Lower leg skin (tissue), 3 donors: ENCODE data around the gene CCDC74A.
"Not testable (repeated sequence)": the region's sequence is repeated elsewhere in the genome, so short reads cannot be mapped to it uniquely, and the experiment has no call there.

Experiments
- POLR2A ChIP-seq, 2 donors: fragments of 450-650 bp; IDR thresholded peaks; one replicate each; pipeline ENCODE4 v1.6.1; 2016 to 2017; ENCODE audit warnings: antibody characterized with exemption in 2 of 2, mild to moderate bottlenecking in 1 of 2, moderate library complexity in 1 of 2
- TF ChIP-seq, protein P1 (sequence below), 3 donors: fragments of 450-650 bp; IDR thresholded peaks; one replicate each; pipeline ENCODE4 v1.5.1; 2016; ENCODE audit warnings: antibody characterized with exemption in 3 of 3, mild to moderate bottlenecking in 3 of 3, moderate library complexity in 2 of 3

DNA sequence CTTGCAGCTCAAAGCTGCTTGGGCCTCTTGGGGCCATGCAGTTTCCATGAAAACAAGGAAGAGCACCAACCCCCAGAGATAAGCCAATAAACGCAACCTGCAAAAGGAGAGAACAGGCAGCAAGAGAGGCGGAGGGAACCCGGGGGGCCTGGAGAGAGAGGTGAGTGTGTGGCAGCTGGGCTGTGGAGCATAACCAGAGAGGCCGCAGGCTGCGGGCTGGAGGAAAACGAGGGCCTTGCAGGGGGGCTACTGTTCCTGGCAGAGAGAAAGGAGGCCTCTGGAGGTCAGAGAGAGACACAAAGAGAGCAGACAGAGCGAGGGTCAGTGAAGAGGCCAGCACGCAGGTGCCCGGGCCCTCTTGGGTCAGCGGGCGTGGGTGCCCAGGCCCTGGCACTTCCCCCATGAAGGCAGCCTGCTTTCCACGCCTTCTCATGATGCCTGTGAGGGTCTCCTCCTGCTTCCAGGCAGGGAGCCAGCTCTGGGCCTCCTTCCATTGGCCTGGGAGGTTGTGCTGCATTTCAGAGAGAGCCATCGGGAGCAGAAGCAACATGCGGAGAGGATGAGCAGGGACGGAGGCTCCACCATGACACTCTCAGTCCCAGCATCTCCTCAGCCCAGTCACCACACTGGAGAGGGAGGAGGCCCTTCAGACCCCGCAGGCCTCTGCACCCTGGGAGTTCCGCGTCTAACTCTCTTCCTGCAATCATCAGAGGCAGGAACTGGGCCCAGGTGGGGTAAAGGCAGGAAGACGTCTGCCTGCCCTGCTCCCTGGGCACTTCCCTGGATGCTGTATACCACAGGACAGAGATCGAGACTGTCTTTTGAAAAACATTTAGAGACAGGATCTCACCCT is 36.8 kb upstream of the CCDC74A start:
- not testable (repeated sequence) for TF ChIP-seq POLR2A (IDR thresholded peaks at IDR 0.05)
- TF ChIP-seq, protein P1, sequence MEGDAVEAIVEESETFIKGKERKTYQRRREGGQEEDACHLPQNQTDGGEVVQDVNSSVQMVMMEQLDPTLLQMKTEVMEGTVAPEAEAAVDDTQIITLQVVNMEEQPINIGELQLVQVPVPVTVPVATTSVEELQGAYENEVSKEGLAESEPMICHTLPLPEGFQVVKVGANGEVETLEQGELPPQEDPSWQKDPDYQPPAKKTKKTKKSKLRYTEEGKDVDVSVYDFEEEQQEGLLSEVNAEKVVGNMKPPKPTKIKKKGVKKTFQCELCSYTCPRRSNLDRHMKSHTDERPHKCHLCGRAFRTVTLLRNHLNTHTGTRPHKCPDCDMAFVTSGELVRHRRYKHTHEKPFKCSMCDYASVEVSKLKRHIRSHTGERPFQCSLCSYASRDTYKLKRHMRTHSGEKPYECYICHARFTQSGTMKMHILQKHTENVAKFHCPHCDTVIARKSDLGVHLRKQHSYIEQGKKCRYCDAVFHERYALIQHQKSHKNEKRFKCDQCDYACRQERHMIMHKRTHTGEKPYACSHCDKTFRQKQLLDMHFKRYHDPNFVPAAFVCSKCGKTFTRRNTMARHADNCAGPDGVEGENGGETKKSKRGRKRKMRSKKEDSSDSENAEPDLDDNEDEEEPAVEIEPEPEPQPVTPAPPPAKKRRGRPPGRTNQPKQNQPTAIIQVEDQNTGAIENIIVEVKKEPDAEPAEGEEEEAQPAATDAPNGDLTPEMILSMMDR (IDR thresholded peaks at IDR 0.05), result not testable (repeated sequence)
